ENCODE data around the gene IGSF9.

The IGSF9 gene

GRCh38 chr1:159898527-159898926, 46.9 kb downstream of the IGSF9 start:
- Histone ChIP-seq H3K4me1 (ENCODE audit: insufficient read depth, low read length, severe bottlenecking) (no peaks in the 10 kb centered on the region), H2AFZ (ENCODE audit: low read length) (no peak overlapping the region), H3K27me3 (ENCODE audit: insufficient read depth, low read length) (0 out of 2 replicates have a peak, but pooled peaks cover 3% of the 10 kb centered on the region), H3K9me2 (ENCODE audit: low read depth, low read length) (no peaks in the 10 kb centered on the region), H3K27ac (ENCODE audit: low read depth, low read length, poor library complexity, severe bottlenecking) (no peak overlapping the region), H3K4me3 (ENCODE audit: low read depth, low read length, poor library complexity, severe bottlenecking) (no peak overlapping the region), H3K36me3 (ENCODE audit: insufficient read depth, low read length) (no peaks in the 10 kb centered on the region), H4K20me1 (ENCODE audit: insufficient read depth, low read length) (no peaks in the 10 kb centered on the region), H3K9ac (ENCODE audit: low read length) (no peak overlapping the region), H3K4me2 (ENCODE audit: low read length) (no peak overlapping the region), H3F3A (ENCODE audit: insufficient read depth, low read length) (no peaks in the 10 kb centered on the region), H3K9me3 (ENCODE audit: low read length) (no peaks in the 10 kb centered on the region), H3K79me2 (ENCODE audit: insufficient read depth, low read length) (no peaks in the 10 kb centered on the region)
- TF ChIP-seq EZH2 (IDR thresholded peaks at IDR 0.05; ENCODE audit: borderline replicate concordance, low read length) (no peak), CTCF (IDR thresholded peaks at IDR 0.05; ENCODE audit: low read length) (no peak)

DNA sequence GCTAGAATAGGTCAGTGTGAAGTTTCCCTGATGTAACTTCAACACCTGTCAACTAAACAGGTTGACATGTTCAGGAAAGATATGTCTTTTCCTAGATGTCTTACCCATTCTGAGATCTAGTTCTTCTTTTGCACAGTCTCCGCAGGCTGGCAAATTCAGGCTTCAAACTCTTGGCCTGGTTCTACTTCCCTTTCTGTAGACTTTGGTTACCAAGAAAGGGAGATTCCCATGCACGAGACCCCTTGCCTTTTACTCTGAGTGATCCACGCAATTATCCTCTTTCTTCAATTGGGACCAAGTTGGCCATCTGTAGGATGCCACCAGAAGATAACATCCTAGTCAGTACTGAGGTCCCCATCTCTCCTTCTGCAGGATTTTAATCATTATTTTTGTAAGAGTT, 47.5 kb downstream of the IGSF9 start:
- Histone ChIP-seq H2AFZ (ENCODE audit: low read length) (no peak overlapping the region), H3K79me2 (ENCODE audit: insufficient read depth, low read length) (no peaks in the 10 kb centered on the region), H3K36me3 (ENCODE audit: insufficient read depth, low read length) (no peaks in the 10 kb centered on the region), H3K4me2 (ENCODE audit: low read length) (no peak overlapping the region), H4K20me1 (ENCODE audit: insufficient read depth, low read length) (no peaks in the 10 kb centered on the region), H3K27me3 (ENCODE audit: insufficient read depth, low read length) (0 out of 2 replicates have a peak, but pooled peaks cover 3% of the 10 kb centered on the region), H3K9me2 (ENCODE audit: low read depth, low read length) (no peaks in the 10 kb centered on the region), H3K9me3 (ENCODE audit: low read length) (no peaks in the 10 kb centered on the region), H3K4me3 (ENCODE audit: low read depth, low read length, poor library complexity, severe bottlenecking) (no peak overlapping the region), H3K9ac (ENCODE audit: low read length) (no peak overlapping the region), H3F3A (ENCODE audit: insufficient read depth, low read length) (no peaks in the 10 kb centered on the region), H3K27ac (ENCODE audit: low read depth, low read length, poor library complexity, severe bottlenecking) (no peak overlapping the region), H3K4me1 (ENCODE audit: insufficient read depth, low read length, severe bottlenecking) (no peaks in the 10 kb centered on the region)
- no peak for TF ChIP-seq CTCF (IDR thresholded peaks at IDR 0.05; ENCODE audit: low read length)
- TF ChIP-seq EZH2 (IDR thresholded peaks at IDR 0.05; ENCODE audit: borderline replicate concordance, low read length): no peak

GRCh38 chr1:159896546-159896930, 48.9 kb downstream of the IGSF9 start:
- TF ChIP-seq EZH2 (IDR thresholded peaks at IDR 0.05; ENCODE audit: borderline replicate concordance, low read length) (no peak), CTCF (IDR thresholded peaks at IDR 0.05; ENCODE audit: low read length) (no peak)
- H3K4me1 ChIP-seq (ENCODE audit: insufficient read depth, low read length, severe bottlenecking): no peaks in the 10 kb centered on the region
- no peaks in the 10 kb centered on the region for H3K36me3 ChIP-seq (ENCODE audit: insufficient read depth, low read length)

More at GRCh38 chr1:159896546-159896930, 48.9 kb downstream of the IGSF9 start:
- H4K20me1 ChIP-seq (ENCODE audit: insufficient read depth, low read length): no peaks in the 10 kb centered on the region
- H3K79me2 ChIP-seq (ENCODE audit: insufficient read depth, low read length): no peaks in the 10 kb centered on the region
- no peak overlapping the region for H2AFZ ChIP-seq (ENCODE audit: low read length)
- H3K4me3 ChIP-seq (ENCODE audit: low read depth, low read length, poor library complexity, severe bottlenecking): no peak overlapping the region
- H3K4me2 ChIP-seq (ENCODE audit: low read length): no peak overlapping the region
- H3K9me2 ChIP-seq (ENCODE audit: low read depth, low read length): no peaks in the 10 kb centered on the region
- no peak overlapping the region for H3K27ac ChIP-seq (ENCODE audit: low read depth, low read length, poor library complexity, severe bottlenecking)
- no peaks in the 10 kb centered on the region for H3K9me3 ChIP-seq (ENCODE audit: low read length)
- H3K9ac ChIP-seq (ENCODE audit: low read length): no peak overlapping the region
- H3F3A ChIP-seq (ENCODE audit: insufficient read depth, low read length): no peaks in the 10 kb centered on the region
- H3K27me3 ChIP-seq (ENCODE audit: insufficient read depth, low read length): 0 out of 2 replicates have a peak, but pooled peaks cover 3% of the 10 kb centered on the region
